WTC11 (cell line): ENCODE measurements around the gene PSMG2. TPM values are rescaled to one million over a fixed set of nuclear protein-coding genes. Genes with fewer than 3 reads are reported as not detected.

ENCODE experiments used
- ATAC-seq: fragments of 200-7000 bp; cut with Tn5 transposase; 2 replicates; pipeline ENCODE4 v1.10.0; 2021; ENCODE audit warnings: mild to moderate bottlenecking, moderate library complexity
- CTCF ChIA-PET: fragments of 300-600 bp; sonication (Branson Sonifier 250); formaldehyde crosslinking; loops from one replicate; lab custom pipeline; 2021; ENCODE audit warnings: antibody characterized with exemption; lab: Charles Lee
- POLR2A ChIA-PET: fragments of 350-600 bp; sonication (Branson Sonifier 250); formaldehyde crosslinking; loops from one replicate; lab custom pipeline; 2021; ENCODE audit warnings: antibody characterized with exemption; lab: Charles Lee
- DNase-seq: peaks from one replicate; pipeline ENCODE4 v3.0.0; 2021; ENCODE audit warnings: low spot score
- H3K27ac Mint-ChIP-seq: 2 replicates; pipeline ENCODE4 v1.8.0; 2021; ENCODE audit warnings: mixed read lengths
- H3K27me3 Mint-ChIP-seq: 2 replicates; pipeline ENCODE4 v1.8.0; 2021; ENCODE audit warnings: low read depth, mild to moderate bottlenecking, moderate library complexity, mixed read lengths
- H3K36me3 Mint-ChIP-seq: 2 replicates; pipeline ENCODE4 v1.8.0; 2021; ENCODE audit warnings: mixed read lengths
- H3K4me1 Mint-ChIP-seq: 2 replicates; pipeline ENCODE4 v1.8.0; 2022; ENCODE audit warnings: mixed read lengths
- H3K4me3 Mint-ChIP-seq: 2 replicates; pipeline ENCODE4 v1.8.0; 2021; ENCODE audit warnings: mild to moderate bottlenecking, moderate library complexity, mixed read lengths
- H3K9me3 Mint-ChIP-seq: 2 replicates; pipeline ENCODE4 v1.8.0; 2021; ENCODE audit warnings: mixed read lengths
- ELF4 ChIP-seq: sonication (generic); formaldehyde crosslinking; IDR thresholded peaks from 2 replicates; pipeline ENCODE4 v1.8.1; 2022; ENCODE audit warnings: low read depth, mild to moderate bottlenecking, moderate library complexity, missing genetic modification reagents
- GTF2I ChIP-seq: fragments of 250-450 bp; sonication (Bioruptor Pico); conservative IDR thresholded peaks from 2 replicates; pipeline ENCODE4 v1.4.0; 2021; ENCODE audit warnings: mild to moderate bottlenecking
- HMGA2 ChIP-seq: fragments of 250-450 bp; sonication (Bioruptor Pico); IDR thresholded peaks from 2 replicates; pipeline ENCODE4 v1.4.0; 2021; ENCODE audit warnings: mild to moderate bottlenecking, moderate library complexity
- JUN ChIP-seq: sonication (generic); formaldehyde crosslinking; IDR thresholded peaks from 2 replicates; pipeline ENCODE4 v1.8.0; 2023; ENCODE audit warnings: mild to moderate bottlenecking, missing genetic modification reagents
- KAT7 ChIP-seq: sonication (generic); formaldehyde crosslinking; IDR thresholded peaks from 2 replicates; pipeline ENCODE4 v1.8.1; 2023; ENCODE audit warnings: missing genetic modification reagents, mild to moderate bottlenecking, borderline replicate concordance
- NR2C2 ChIP-seq: sonication (generic); formaldehyde crosslinking; IDR thresholded peaks from 2 replicates; pipeline ENCODE4 v1.8.0; 2022; ENCODE audit warnings: mild to moderate bottlenecking, missing genetic modification reagents
- RELA ChIP-seq: sonication (generic); formaldehyde crosslinking; IDR thresholded peaks from 2 replicates; pipeline ENCODE4 v1.8.1; 2022; ENCODE audit warnings: missing genetic modification reagents, mild to moderate bottlenecking, borderline replicate concordance
- SMAD4 ChIP-seq: sonication (generic); formaldehyde crosslinking; IDR thresholded peaks from 2 replicates; pipeline ENCODE4 v1.8.0; 2022; ENCODE audit warnings: mild to moderate bottlenecking, missing genetic modification reagents
- SOX15 ChIP-seq: fragments of 250-450 bp; sonication (Bioruptor Pico); IDR thresholded peaks from 2 replicates; pipeline ENCODE4 v1.9.0; 2021; ENCODE audit warnings: mild to moderate bottlenecking
- ZNF219 ChIP-seq: sonication (generic); formaldehyde crosslinking; IDR thresholded peaks from 2 replicates; pipeline ENCODE4 v1.8.0; 2023; ENCODE audit warnings: missing genetic modification reagents, mild to moderate bottlenecking, borderline replicate concordance
- ZNF317 ChIP-seq: sonication (generic); formaldehyde crosslinking; IDR thresholded peaks from 2 replicates; pipeline ENCODE4 v1.8.1; 2023; ENCODE audit warnings: low read depth, mild to moderate bottlenecking, moderate library complexity, missing genetic modification reagents, borderline replicate concordance
- ZNF396 ChIP-seq: fragments of 250-450 bp; sonication (Bioruptor Pico); IDR thresholded peaks from 2 replicates; pipeline ENCODE4 v1.8.0; 2021; ENCODE audit warnings: mild to moderate bottlenecking, moderate library complexity, borderline replicate concordance
- ZNF671 ChIP-seq: fragments of 250-450 bp; sonication (Bioruptor Pico); IDR thresholded peaks from 2 replicates; pipeline ENCODE4 v1.8.0; 2021; ENCODE audit warnings: mild to moderate bottlenecking
- total RNA-seq: library from RNA; stranded (reverse); gene quantifications from 3 replicates; pipeline ENCODE4 v1.2.3, GENCODE V29; 2021
- TF ChIP-seq, protein P1 (sequence below): sonication (generic); formaldehyde crosslinking; IDR thresholded peaks from 2 replicates; pipeline ENCODE4 v1.8.0; 2022; ENCODE audit warnings: mild to moderate bottlenecking, missing genetic modification reagents
- TF ChIP-seq, protein P2 (sequence below): sonication (generic); formaldehyde crosslinking; conservative IDR thresholded peaks from 2 replicates; pipeline ENCODE4 v1.8.1; 2022; ENCODE audit warnings: mild to moderate bottlenecking, missing genetic modification reagents
- TF ChIP-seq, protein P3 (sequence below): fragments of 250-450 bp; sonication (Bioruptor Pico); IDR thresholded peaks from 2 replicates; pipeline ENCODE4 v1.9.0; 2021; ENCODE audit warnings: moderate library complexity, mild to moderate bottlenecking, inconsistent platforms, borderline replicate concordance
- TF ChIP-seq, protein P4 (sequence below): sonication (generic); formaldehyde crosslinking; IDR thresholded peaks from 2 replicates; pipeline ENCODE4 v1.8.1; 2023; ENCODE audit warnings: mild to moderate bottlenecking, missing genetic modification reagents
- TF ChIP-seq, protein P5 (sequence below): sonication (generic); formaldehyde crosslinking; IDR thresholded peaks from 2 replicates; pipeline ENCODE4 v1.8.1; 2023; ENCODE audit warnings: mild to moderate bottlenecking, missing genetic modification reagents, borderline replicate concordance
- TF ChIP-seq, protein P6 (sequence below): sonication (generic); formaldehyde crosslinking; IDR thresholded peaks from 2 replicates; pipeline ENCODE4 v1.8.0; 2023; ENCODE audit warnings: mild to moderate bottlenecking, missing genetic modification reagents
- TF ChIP-seq, protein P7 (sequence below): sonication (generic); formaldehyde crosslinking; IDR thresholded peaks from 2 replicates; pipeline ENCODE4 v1.8.0; 2022; ENCODE audit warnings: mild to moderate bottlenecking, missing genetic modification reagents
- TF ChIP-seq, protein P8 (sequence below): fragments of 200-600 bp; IDR thresholded peaks from 2 replicates; pipeline ENCODE4 v1.8.0; 2022; ENCODE audit warnings: antibody characterized with exemption

Gene PSMG2
- total RNA-seq, 1 experiment from 2014 or later = 78.9 TPM

DNA sequence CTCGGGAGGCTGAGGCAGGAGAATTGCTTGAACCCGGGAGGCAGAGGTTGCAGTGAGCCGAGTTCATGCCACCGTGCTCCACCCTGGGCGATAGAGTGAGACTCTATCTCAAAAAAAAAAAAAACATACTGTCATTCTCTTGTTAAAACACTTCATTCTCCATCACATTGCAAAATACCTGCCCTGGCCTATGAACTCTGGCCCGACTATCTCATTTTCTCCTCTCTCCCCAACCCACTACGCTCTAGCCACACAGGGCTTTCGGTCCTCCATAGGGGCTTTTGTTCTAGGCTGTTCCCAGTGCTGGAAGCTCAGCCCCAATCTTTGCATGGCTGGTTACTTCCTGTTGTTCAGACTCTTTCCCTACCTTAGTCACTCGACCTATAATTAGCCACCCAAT is 10.6 kb upstream of the PSMG2 start:
- TF ChIP-seq, protein P1, sequence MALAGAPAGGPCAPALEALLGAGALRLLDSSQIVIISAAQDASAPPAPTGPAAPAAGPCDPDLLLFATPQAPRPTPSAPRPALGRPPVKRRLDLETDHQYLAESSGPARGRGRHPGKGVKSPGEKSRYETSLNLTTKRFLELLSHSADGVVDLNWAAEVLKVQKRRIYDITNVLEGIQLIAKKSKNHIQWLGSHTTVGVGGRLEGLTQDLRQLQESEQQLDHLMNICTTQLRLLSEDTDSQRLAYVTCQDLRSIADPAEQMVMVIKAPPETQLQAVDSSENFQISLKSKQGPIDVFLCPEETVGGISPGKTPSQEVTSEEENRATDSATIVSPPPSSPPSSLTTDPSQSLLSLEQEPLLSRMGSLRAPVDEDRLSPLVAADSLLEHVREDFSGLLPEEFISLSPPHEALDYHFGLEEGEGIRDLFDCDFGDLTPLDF = no peak
- TF ChIP-seq ZNF219 (CRISPR knock-in tag) = no peak
- no peak for TF ChIP-seq GTF2I (CRISPR knock-in tag)
- TF ChIP-seq, protein P2, sequence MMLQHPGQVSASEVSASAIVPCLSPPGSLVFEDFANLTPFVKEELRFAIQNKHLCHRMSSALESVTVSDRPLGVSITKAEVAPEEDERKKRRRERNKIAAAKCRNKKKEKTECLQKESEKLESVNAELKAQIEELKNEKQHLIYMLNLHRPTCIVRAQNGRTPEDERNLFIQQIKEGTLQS (CRISPR knock-in tag) = no peak
- no peak for TF ChIP-seq HMGA2 (CRISPR knock-in tag)
- TF ChIP-seq KAT7 (CRISPR knock-in tag) = no peak
- no peak for TF ChIP-seq ELF4 (CRISPR knock-in tag)
- TF ChIP-seq NR2C2 (CRISPR knock-in tag) = no peak
- TF ChIP-seq ZNF396 (CRISPR knock-in tag) = no peak
- TF ChIP-seq, protein P3, sequence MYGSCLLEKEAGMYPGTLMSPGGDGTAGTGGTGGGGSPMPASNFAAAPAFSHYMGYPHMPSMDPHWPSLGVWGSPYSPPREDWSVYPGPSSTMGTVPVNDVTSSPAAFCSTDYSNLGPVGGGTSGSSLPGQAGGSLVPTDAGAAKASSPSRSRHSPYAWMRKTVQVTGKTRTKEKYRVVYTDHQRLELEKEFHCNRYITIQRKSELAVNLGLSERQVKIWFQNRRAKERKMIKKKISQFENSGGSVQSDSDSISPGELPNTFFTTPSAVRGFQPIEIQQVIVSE (CRISPR knock-in tag) = no peak
- TF ChIP-seq, protein P4, sequence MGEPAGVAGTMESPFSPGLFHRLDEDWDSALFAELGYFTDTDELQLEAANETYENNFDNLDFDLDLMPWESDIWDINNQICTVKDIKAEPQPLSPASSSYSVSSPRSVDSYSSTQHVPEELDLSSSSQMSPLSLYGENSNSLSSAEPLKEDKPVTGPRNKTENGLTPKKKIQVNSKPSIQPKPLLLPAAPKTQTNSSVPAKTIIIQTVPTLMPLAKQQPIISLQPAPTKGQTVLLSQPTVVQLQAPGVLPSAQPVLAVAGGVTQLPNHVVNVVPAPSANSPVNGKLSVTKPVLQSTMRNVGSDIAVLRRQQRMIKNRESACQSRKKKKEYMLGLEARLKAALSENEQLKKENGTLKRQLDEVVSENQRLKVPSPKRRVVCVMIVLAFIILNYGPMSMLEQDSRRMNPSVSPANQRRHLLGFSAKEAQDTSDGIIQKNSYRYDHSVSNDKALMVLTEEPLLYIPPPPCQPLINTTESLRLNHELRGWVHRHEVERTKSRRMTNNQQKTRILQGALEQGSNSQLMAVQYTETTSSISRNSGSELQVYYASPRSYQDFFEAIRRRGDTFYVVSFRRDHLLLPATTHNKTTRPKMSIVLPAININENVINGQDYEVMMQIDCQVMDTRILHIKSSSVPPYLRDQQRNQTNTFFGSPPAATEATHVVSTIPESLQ = no peak
- TF ChIP-seq, protein P5, sequence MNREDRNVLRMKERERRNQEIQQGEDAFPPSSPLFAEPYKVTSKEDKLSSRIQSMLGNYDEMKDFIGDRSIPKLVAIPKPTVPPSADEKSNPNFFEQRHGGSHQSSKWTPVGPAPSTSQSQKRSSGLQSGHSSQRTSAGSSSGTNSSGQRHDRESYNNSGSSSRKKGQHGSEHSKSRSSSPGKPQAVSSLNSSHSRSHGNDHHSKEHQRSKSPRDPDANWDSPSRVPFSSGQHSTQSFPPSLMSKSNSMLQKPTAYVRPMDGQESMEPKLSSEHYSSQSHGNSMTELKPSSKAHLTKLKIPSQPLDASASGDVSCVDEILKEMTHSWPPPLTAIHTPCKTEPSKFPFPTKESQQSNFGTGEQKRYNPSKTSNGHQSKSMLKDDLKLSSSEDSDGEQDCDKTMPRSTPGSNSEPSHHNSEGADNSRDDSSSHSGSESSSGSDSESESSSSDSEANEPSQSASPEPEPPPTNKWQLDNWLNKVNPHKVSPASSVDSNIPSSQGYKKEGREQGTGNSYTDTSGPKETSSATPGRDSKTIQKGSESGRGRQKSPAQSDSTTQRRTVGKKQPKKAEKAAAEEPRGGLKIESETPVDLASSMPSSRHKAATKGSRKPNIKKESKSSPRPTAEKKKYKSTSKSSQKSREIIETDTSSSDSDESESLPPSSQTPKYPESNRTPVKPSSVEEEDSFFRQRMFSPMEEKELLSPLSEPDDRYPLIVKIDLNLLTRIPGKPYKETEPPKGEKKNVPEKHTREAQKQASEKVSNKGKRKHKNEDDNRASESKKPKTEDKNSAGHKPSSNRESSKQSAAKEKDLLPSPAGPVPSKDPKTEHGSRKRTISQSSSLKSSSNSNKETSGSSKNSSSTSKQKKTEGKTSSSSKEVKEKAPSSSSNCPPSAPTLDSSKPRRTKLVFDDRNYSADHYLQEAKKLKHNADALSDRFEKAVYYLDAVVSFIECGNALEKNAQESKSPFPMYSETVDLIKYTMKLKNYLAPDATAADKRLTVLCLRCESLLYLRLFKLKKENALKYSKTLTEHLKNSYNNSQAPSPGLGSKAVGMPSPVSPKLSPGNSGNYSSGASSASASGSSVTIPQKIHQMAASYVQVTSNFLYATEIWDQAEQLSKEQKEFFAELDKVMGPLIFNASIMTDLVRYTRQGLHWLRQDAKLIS (CRISPR knock-in tag) = no peak
- TF ChIP-seq, all 79 proteins: peak for 0
- ChIA-PET POLR2A (interaction anchor here (0.7 kb wide), 1 partner anchor 308 kb away, joined by 4 read pairs; no protein-coding TSS in a partner anchor), CTCF (interaction anchor here (1.3 kb wide), 1 partner anchor 364 kb away, joined by 3 read pairs; no protein-coding TSS in a partner anchor)
- DNase-seq = no peak
- Mint-ChIP-seq H3K36me3 (peaks cover 22% of the 10 kb centered on the region), H3K27ac (no peak overlapping the region), H3K4me1 (no peaks in the 10 kb centered on the region), H3K4me3 (no peak overlapping the region), H3K9me3 (no peaks in the 10 kb centered on the region), H3K27me3 (no peaks in the 10 kb centered on the region)
- no peak for ATAC-seq

DNA sequence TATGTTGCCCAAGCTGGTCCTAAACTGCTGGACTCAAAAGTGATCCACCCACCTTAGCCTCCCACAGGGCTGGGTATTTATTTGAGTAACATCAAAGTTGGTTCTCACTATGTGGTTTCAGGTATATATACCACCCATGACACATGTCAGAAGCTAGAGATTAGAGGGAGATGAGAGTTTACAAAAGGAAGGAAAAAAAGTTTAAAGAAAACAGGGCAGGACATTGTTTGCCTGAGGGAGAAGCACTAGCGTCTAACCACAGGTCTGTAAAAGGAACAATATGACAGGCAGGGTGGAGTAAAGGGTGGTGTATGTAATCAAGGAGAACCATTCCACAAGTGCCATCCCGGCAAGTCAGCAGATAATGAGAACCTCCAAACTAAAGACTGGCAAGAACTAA is 8.8 kb upstream of the PSMG2 start:
- no peaks in the 10 kb centered on the region for H3K27me3 Mint-ChIP-seq
- TF ChIP-seq RELA (CRISPR knock-in tag) = no peak
- TF ChIP-seq, protein P6, sequence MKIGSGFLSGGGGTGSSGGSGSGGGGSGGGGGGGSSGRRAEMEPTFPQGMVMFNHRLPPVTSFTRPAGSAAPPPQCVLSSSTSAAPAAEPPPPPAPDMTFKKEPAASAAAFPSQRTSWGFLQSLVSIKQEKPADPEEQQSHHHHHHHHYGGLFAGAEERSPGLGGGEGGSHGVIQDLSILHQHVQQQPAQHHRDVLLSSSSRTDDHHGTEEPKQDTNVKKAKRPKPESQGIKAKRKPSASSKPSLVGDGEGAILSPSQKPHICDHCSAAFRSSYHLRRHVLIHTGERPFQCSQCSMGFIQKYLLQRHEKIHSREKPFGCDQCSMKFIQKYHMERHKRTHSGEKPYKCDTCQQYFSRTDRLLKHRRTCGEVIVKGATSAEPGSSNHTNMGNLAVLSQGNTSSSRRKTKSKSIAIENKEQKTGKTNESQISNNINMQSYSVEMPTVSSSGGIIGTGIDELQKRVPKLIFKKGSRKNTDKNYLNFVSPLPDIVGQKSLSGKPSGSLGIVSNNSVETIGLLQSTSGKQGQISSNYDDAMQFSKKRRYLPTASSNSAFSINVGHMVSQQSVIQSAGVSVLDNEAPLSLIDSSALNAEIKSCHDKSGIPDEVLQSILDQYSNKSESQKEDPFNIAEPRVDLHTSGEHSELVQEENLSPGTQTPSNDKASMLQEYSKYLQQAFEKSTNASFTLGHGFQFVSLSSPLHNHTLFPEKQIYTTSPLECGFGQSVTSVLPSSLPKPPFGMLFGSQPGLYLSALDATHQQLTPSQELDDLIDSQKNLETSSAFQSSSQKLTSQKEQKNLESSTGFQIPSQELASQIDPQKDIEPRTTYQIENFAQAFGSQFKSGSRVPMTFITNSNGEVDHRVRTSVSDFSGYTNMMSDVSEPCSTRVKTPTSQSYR (CRISPR knock-in tag) = no peak
- TF ChIP-seq ZNF671 = no peak
- no peak for TF ChIP-seq SOX15
- no peak for TF ChIP-seq JUN (CRISPR knock-in tag)
- no peak for TF ChIP-seq ZNF317 (CRISPR knock-in tag)
- no peak for TF ChIP-seq ZNF396 (CRISPR knock-in tag)
- TF ChIP-seq, protein P7, sequence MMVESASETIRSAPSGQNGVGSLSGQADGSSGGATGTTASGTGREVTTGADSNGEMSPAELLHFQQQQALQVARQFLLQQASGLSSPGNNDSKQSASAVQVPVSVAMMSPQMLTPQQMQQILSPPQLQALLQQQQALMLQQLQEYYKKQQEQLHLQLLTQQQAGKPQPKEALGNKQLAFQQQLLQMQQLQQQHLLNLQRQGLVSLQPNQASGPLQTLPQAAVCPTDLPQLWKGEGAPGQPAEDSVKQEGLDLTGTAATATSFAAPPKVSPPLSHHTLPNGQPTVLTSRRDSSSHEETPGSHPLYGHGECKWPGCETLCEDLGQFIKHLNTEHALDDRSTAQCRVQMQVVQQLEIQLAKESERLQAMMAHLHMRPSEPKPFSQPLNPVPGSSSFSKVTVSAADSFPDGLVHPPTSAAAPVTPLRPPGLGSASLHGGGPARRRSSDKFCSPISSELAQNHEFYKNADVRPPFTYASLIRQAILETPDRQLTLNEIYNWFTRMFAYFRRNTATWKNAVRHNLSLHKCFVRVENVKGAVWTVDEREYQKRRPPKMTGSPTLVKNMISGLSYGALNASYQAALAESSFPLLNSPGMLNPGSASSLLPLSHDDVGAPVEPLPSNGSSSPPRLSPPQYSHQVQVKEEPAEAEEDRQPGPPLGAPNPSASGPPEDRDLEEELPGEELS (CRISPR knock-in tag) = no peak
- TF ChIP-seq, protein P8, sequence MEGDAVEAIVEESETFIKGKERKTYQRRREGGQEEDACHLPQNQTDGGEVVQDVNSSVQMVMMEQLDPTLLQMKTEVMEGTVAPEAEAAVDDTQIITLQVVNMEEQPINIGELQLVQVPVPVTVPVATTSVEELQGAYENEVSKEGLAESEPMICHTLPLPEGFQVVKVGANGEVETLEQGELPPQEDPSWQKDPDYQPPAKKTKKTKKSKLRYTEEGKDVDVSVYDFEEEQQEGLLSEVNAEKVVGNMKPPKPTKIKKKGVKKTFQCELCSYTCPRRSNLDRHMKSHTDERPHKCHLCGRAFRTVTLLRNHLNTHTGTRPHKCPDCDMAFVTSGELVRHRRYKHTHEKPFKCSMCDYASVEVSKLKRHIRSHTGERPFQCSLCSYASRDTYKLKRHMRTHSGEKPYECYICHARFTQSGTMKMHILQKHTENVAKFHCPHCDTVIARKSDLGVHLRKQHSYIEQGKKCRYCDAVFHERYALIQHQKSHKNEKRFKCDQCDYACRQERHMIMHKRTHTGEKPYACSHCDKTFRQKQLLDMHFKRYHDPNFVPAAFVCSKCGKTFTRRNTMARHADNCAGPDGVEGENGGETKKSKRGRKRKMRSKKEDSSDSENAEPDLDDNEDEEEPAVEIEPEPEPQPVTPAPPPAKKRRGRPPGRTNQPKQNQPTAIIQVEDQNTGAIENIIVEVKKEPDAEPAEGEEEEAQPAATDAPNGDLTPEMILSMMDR = no peak
- TF ChIP-seq SMAD4 = no peak
- POLR2A ChIA-PET = interaction anchor here (0.6 to 0.7 kb wide), 2 partner anchors 116 to 175 kb away, joined by 3 read pairs; no protein-coding TSS in a partner anchor
- H3K4me1 Mint-ChIP-seq = no peaks in the 10 kb centered on the region
- CTCF ChIA-PET = no interaction called here
- no peaks in the 10 kb centered on the region for H3K9me3 Mint-ChIP-seq
- H3K27ac Mint-ChIP-seq = no peak overlapping the region
- no peak for DNase-seq
- no peak overlapping the region for H3K4me3 Mint-ChIP-seq
- ATAC-seq = no peak
- H3K36me3 Mint-ChIP-seq = peaks cover 34% of the 10 kb centered on the region
